HEK293 (cell line): Measurements from ENCODE around the gene RING1.

Source experiments
- BCL11B ChIP-seq: fragments of 450-650 bp; formaldehyde crosslinking; IDR thresholded peaks from 2 replicates; pipeline ENCODE4 v1.5.1; 2016; ENCODE audit warnings: low read depth, missing biosample characterization, missing genetic modification characterization
- EGR2 ChIP-seq: fragments of 450-650 bp; formaldehyde crosslinking; IDR thresholded peaks from 2 replicates; pipeline ENCODE4 v1.5.1; 2016; ENCODE audit warnings: low read depth, missing biosample characterization, missing genetic modification characterization
- ELK4 ChIP-seq: IDR thresholded peaks from 2 replicates; pipeline ENCODE4 v1.6.1; 2011; ENCODE audit warnings: mild to moderate bottlenecking, low read depth, low read length, borderline replicate concordance
- GLIS2 ChIP-seq: fragments of 450-650 bp; formaldehyde crosslinking; IDR thresholded peaks from 2 replicates; pipeline ENCODE4 v1.5.1; 2016; ENCODE audit warnings: missing biosample characterization, missing genetic modification characterization
- IKZF3 ChIP-seq: fragments of 450-650 bp; IDR thresholded peaks from 2 replicates; pipeline ENCODE4 v1.5.0; 2018; ENCODE audit warnings: missing biosample characterization, mild to moderate bottlenecking, missing genetic modification characterization, moderate library complexity
- KLF1 ChIP-seq: fragments of 450-650 bp; formaldehyde crosslinking; IDR thresholded peaks from 2 replicates; pipeline ENCODE4 v1.5.1; 2016; ENCODE audit warnings: missing biosample characterization, missing genetic modification characterization
- KLF9 ChIP-seq: fragments of 450-650 bp; formaldehyde crosslinking; IDR thresholded peaks from 2 replicates; pipeline ENCODE4 v1.5.1; 2016; ENCODE audit warnings: missing biosample characterization, missing genetic modification characterization, low read depth
- PRDM6 ChIP-seq: fragments of 450-650 bp; formaldehyde crosslinking; IDR thresholded peaks from 2 replicates; pipeline ENCODE4 v1.5.1; 2017; ENCODE audit warnings: missing biosample characterization, missing genetic modification characterization
- TRIM28 ChIP-seq: IDR thresholded peaks from 2 replicates; pipeline ENCODE4 v1.6.1; 2011; ENCODE audit warnings: low read length, control low read depth, borderline replicate concordance
- WT1 ChIP-seq: fragments of 450-650 bp; formaldehyde crosslinking; IDR thresholded peaks from 2 replicates; pipeline ENCODE4 v1.5.1; 2016; ENCODE audit warnings: missing biosample characterization, missing genetic modification characterization
- ZBTB11 ChIP-seq: fragments of 450-650 bp; formaldehyde crosslinking; conservative IDR thresholded peaks from 2 replicates; pipeline ENCODE4 v1.5.1; 2016; ENCODE audit warnings: low read depth, missing biosample characterization, missing genetic modification characterization
- ZFP3 ChIP-seq: fragments of 450-650 bp; formaldehyde crosslinking; IDR thresholded peaks from 2 replicates; pipeline ENCODE4 v1.5.1; 2016; ENCODE audit warnings: low read depth, missing biosample characterization, missing genetic modification characterization
- ZNF169 ChIP-seq: fragments of 450-650 bp; formaldehyde crosslinking; IDR thresholded peaks from 2 replicates; pipeline ENCODE4 v1.5.1; 2016; ENCODE audit warnings: missing biosample characterization, missing genetic modification characterization
- ZNF211 ChIP-seq: fragments of 450-650 bp; formaldehyde crosslinking; IDR thresholded peaks from 2 replicates; pipeline ENCODE4 v1.5.1; 2016; ENCODE audit warnings: low read depth, missing biosample characterization, missing genetic modification characterization
- ZNF24 ChIP-seq: fragments of 450-650 bp; formaldehyde crosslinking; IDR thresholded peaks from 2 replicates; pipeline ENCODE4 v1.5.1; 2016; ENCODE audit warnings: missing biosample characterization, missing genetic modification characterization
- ZNF366 ChIP-seq: fragments of 450-650 bp; formaldehyde crosslinking; conservative IDR thresholded peaks from 2 replicates; pipeline ENCODE4 v1.5.1; 2016; ENCODE audit warnings: missing biosample characterization, missing genetic modification characterization
- ZNF398 ChIP-seq: fragments of 450-650 bp; formaldehyde crosslinking; IDR thresholded peaks from 2 replicates; pipeline ENCODE4 v1.5.1; 2017; ENCODE audit warnings: missing biosample characterization, missing genetic modification characterization
- ZNF423 ChIP-seq: fragments of 450-650 bp; formaldehyde crosslinking; IDR thresholded peaks from 2 replicates; pipeline ENCODE4 v1.5.1; 2016; ENCODE audit warnings: missing biosample characterization, missing genetic modification characterization
- ZNF558 ChIP-seq: fragments of 450-650 bp; formaldehyde crosslinking; IDR thresholded peaks from 2 replicates; pipeline ENCODE4 v1.5.1; 2016; ENCODE audit warnings: missing biosample characterization, missing genetic modification characterization
- TF ChIP-seq, protein P1 (sequence below): fragments of 450-650 bp; formaldehyde crosslinking; IDR thresholded peaks from 2 replicates; pipeline ENCODE4 v1.5.1; 2016; ENCODE audit warnings: missing biosample characterization, missing genetic modification characterization
- TF ChIP-seq, protein P2 (sequence below): fragments of 450-650 bp; formaldehyde crosslinking; IDR thresholded peaks from 2 replicates; pipeline ENCODE4 v1.5.1; 2016; ENCODE audit warnings: missing biosample characterization, missing genetic modification characterization
- TF ChIP-seq, protein P3 (sequence below): fragments of 450-650 bp; formaldehyde crosslinking; IDR thresholded peaks from 2 replicates; pipeline ENCODE4 v1.5.0; 2017; ENCODE audit warnings: missing biosample characterization, missing genetic modification characterization, borderline replicate concordance

RING1 gene

DNA sequence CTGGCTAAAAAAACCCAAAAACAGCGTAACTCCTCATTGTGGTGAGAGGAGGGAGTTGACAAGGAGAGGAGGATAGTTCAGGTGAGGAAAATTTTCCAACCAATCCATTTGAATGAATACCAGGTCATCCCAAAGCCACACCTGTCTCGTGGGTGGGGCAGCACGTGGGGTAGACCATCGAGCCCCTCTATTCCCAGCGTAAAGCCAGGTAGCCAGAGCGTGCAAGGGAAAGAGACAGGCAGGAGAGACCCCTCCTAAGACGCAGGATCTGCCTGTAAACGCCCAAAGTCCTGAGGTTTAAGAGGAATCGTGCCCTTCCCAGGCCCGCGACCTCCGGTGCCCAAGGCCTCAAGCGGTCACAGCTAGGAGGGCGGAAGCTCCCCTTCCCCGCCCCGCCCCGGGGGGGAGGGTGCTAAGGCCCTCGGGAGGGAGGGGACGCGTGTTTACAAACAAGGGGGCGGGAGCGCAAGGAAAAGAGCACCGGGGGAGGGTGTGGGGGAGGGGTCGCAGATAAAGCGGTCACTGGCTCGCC, 8.5 kb upstream of the RING1 start (continued):
- TF ChIP-seq KLF9 (tag by site-specific recombination) (peak; percentile 79; the same call in 1 of the 2 replicates), WT1 (tag by site-specific recombination) (peak; percentile 73), ZNF423 (tag by site-specific recombination) (peak; percentile 80), GLIS2 (peak; percentile 89), ZNF558 (tag by site-specific recombination) (no peak), EGR2 (tag by site-specific recombination) (peak; percentile 46), TRIM28 (no peak), ZNF24 (tag by site-specific recombination) (no peak), ELK4 (no peak), ZFP3 (tag by site-specific recombination) (no peak), ZNF169 (tag by site-specific recombination) (no peak), BCL11B (tag by site-specific recombination) (no peak), KLF1 (peak; percentile 92), ZNF398 (tag by site-specific recombination) (peak; percentile 89), ZBTB11 (tag by site-specific recombination) (peak; percentile 50; the same call in 1 of the 2 replicates), ZNF366 (tag by site-specific recombination) (0 out of 2 replicates have a peak, but pooled peaks have one; percentile 22), ZNF211 (tag by site-specific recombination) (no peak), PRDM6 (tag by site-specific recombination) (no peak), IKZF3 (tag by site-specific recombination) (0 out of 2 replicates have a peak, but pooled peaks have one; percentile 52)
- TF ChIP-seq, protein P1, sequence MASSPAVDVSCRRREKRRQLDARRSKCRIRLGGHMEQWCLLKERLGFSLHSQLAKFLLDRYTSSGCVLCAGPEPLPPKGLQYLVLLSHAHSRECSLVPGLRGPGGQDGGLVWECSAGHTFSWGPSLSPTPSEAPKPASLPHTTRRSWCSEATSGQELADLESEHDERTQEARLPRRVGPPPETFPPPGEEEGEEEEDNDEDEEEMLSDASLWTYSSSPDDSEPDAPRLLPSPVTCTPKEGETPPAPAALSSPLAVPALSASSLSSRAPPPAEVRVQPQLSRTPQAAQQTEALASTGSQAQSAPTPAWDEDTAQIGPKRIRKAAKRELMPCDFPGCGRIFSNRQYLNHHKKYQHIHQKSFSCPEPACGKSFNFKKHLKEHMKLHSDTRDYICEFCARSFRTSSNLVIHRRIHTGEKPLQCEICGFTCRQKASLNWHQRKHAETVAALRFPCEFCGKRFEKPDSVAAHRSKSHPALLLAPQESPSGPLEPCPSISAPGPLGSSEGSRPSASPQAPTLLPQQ: no peak
- TF ChIP-seq, protein P2, sequence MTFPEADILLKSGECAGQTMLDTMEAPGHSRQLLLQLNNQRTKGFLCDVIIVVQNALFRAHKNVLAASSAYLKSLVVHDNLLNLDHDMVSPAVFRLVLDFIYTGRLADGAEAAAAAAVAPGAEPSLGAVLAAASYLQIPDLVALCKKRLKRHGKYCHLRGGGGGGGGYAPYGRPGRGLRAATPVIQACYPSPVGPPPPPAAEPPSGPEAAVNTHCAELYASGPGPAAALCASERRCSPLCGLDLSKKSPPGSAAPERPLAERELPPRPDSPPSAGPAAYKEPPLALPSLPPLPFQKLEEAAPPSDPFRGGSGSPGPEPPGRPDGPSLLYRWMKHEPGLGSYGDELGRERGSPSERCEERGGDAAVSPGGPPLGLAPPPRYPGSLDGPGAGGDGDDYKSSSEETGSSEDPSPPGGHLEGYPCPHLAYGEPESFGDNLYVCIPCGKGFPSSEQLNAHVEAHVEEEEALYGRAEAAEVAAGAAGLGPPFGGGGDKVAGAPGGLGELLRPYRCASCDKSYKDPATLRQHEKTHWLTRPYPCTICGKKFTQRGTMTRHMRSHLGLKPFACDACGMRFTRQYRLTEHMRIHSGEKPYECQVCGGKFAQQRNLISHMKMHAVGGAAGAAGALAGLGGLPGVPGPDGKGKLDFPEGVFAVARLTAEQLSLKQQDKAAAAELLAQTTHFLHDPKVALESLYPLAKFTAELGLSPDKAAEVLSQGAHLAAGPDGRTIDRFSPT (tag by site-specific recombination): peak; percentile 60
- TF ChIP-seq, protein P3, sequence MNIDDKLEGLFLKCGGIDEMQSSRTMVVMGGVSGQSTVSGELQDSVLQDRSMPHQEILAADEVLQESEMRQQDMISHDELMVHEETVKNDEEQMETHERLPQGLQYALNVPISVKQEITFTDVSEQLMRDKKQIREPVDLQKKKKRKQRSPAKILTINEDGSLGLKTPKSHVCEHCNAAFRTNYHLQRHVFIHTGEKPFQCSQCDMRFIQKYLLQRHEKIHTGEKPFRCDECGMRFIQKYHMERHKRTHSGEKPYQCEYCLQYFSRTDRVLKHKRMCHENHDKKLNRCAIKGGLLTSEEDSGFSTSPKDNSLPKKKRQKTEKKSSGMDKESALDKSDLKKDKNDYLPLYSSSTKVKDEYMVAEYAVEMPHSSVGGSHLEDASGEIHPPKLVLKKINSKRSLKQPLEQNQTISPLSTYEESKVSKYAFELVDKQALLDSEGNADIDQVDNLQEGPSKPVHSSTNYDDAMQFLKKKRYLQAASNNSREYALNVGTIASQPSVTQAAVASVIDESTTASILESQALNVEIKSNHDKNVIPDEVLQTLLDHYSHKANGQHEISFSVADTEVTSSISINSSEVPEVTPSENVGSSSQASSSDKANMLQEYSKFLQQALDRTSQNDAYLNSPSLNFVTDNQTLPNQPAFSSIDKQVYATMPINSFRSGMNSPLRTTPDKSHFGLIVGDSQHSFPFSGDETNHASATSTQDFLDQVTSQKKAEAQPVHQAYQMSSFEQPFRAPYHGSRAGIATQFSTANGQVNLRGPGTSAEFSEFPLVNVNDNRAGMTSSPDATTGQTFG: no peak
